Thyroid gland (tissue), 4 donors: ENCODE results near the gene ATP13A3.

ENCODE experiments used
- CTCF ChIP-seq, 6 experiments: fragments of 200-600 bp in 3 of 6; fragments of 450-650 bp in 3 of 6; sonication (generic) in 3 of 6; IDR thresholded peaks; one replicate each; pipeline ENCODE4 v1.5.1; 2016 to 2019; ENCODE audit warnings: antibody characterized with exemption in 6 of 6, mild to moderate bottlenecking in 2 of 6, inconsistent platforms in 1 of 6, moderate library complexity in 1 of 6
- POLR2A ChIP-seq, 2 donors: fragments of 450-650 bp; IDR thresholded peaks; one replicate each; pipeline ENCODE4 v1.6.1; 2017; ENCODE audit warnings: antibody characterized with exemption in 2 of 2, mild to moderate bottlenecking in 2 of 2, moderate library complexity in 1 of 2

GRCh38 chr3:194470615-194471014, 16.2 kb downstream of the ATP13A3 start:
- TF ChIP-seq CTCF (IDR thresholded peaks at IDR 0.05) (no peak), POLR2A (IDR thresholded peaks at IDR 0.05) (no peak)
